HepG2 (cell line): ENCODE measurements around the gene CHMP1B. TPM values are rescaled to one million over a fixed set of nuclear protein-coding genes. Genes with fewer than 3 reads are reported as not detected.

Source experiments
- E2F2 ChIP-seq: sonication (generic); formaldehyde crosslinking; IDR thresholded peaks from 2 replicates; pipeline ENCODE4 v1.4.0; 2020; ENCODE audit warnings: missing genetic modification reagents, borderline replicate concordance
- ELF1 ChIP-seq: sonication (generic); formaldehyde crosslinking; IDR thresholded peaks from 2 replicates; pipeline ENCODE4 v1.4.0; 2020; ENCODE audit warnings: missing genetic modification reagents
- GATAD2A ChIP-seq: IDR thresholded peaks from 2 replicates; pipeline ENCODE4 v1.6.1; 2016
- KLF13 ChIP-seq: sonication (generic); formaldehyde crosslinking; IDR thresholded peaks from 2 replicates; pipeline ENCODE4 v1.4.0; 2020; ENCODE audit warnings: mild to moderate bottlenecking, missing genetic modification reagents
- NR2F1 ChIP-seq, 2 experiments: fragments of 450-650 bp in 1 of 2; formaldehyde crosslinking in 1 of 2; IDR thresholded peaks; 2 replicates each; pipeline versions ENCODE4 v1.5.0 to v1.6.1; 2016 to 2020; ENCODE audit warnings: mild to moderate bottlenecking in 1 of 2, missing compliant biosample characterization in 1 of 2, missing genetic modification reagents in 1 of 2, moderate library complexity in 1 of 2
- PAX8 ChIP-seq: sonication (generic); formaldehyde crosslinking; IDR thresholded peaks from 2 replicates; pipeline ENCODE4 v1.8.0; 2022; ENCODE audit warnings: mild to moderate bottlenecking, missing genetic modification reagents, borderline replicate concordance
- TAF1 ChIP-seq: sonication (generic); formaldehyde crosslinking; IDR thresholded peaks from 2 replicates; pipeline ENCODE4 v1.4.0; 2020; ENCODE audit warnings: missing genetic modification reagents
- ZBTB40 ChIP-seq, 2 experiments: fragments of 450-650 bp in 1 of 2; sonication (generic) in 1 of 2; formaldehyde crosslinking in 1 of 2; IDR thresholded peaks; 2 replicates each; pipeline versions ENCODE4 v1.6.1 to v1.8.0; 2016 to 2022; ENCODE audit warnings: antibody characterized with exemption in 1 of 2, mild to moderate bottlenecking in 1 of 2, missing genetic modification reagents in 1 of 2
- ZKSCAN1 ChIP-seq: fragments of 150-350 bp; IDR thresholded peaks from 2 replicates; pipeline ENCODE4 v1.6.1; 2014; ENCODE audit warnings: low read length
- ZNF3 ChIP-seq: IDR thresholded peaks from 2 replicates; pipeline ENCODE4 v1.7.0; 2017; ENCODE audit warnings: inconsistent platforms
- ZNF678 ChIP-seq: sonication (generic); formaldehyde crosslinking; IDR thresholded peaks from 2 replicates; pipeline ENCODE4 v1.4.0; 2020; ENCODE audit warnings: mild to moderate bottlenecking, missing genetic modification reagents
- ZNF687 ChIP-seq: sonication (generic); formaldehyde crosslinking; IDR thresholded peaks from 2 replicates; pipeline ENCODE4 v1.5.1; 2020; ENCODE audit warnings: mild to moderate bottlenecking, missing genetic modification reagents, moderate library complexity
- ZNF737 ChIP-seq: sonication (generic); formaldehyde crosslinking; IDR thresholded peaks from 2 replicates; pipeline ENCODE4 v1.5.0; 2020; ENCODE audit warnings: missing genetic modification reagents, mild to moderate bottlenecking, borderline replicate concordance
- polyA plus RNA-seq, 8 experiments: library from polyadenylated mRNA; depleted of rRNA in 3 of 8; stranded (reverse) in 7 of 8; unstranded in 1 of 8; fragments of >200 nt; fragmentation: Illumina TruSeq in 4 of 8; extraction: Trizol in 4 of 8; gene quantifications; 2 replicates each; pipeline versions ENCODE4 v1.2.1 to v1.2.3, GENCODE V29; 2011 to 2016; ENCODE audit warnings: low read depth in 4 of 8, missing spikeins in 1 of 8, mixed read lengths in 1 of 8; ENCODE audit not compliant: insufficient read depth in 1 of 8
- total RNA-seq, 5 experiments: library from RNA; depleted of rRNA; stranded (reverse); fragments of >200 nt; fragmentation: Illumina TruSeq; extraction: Trizol; gene quantifications; 2 replicates each; pipeline ENCODE4 v1.2.3, GENCODE V29; 2016; ENCODE audit warnings: low read depth in 1 of 5

Gene CHMP1B
- total and polyA plus RNA-seq, 2 of the 13 experiments (the other 11 are each of a cell fraction or from before 2014, with no cell fraction given), result 18.8 to 20.2 TPM

GRCh38 chr18:11849841-11850634, 1.2 kb upstream of the CHMP1B start (continued):
- TF ChIP-seq TAF1 (CRISPR knock-in tag) (peak; percentile 32; the same call in 1 of the 2 replicates), ZNF678 (CRISPR knock-in tag) (no peak), NR2F1 (CRISPR knock-in tag; IDR thresholded peaks at IDR 0.05) (no peak), PAX8 (CRISPR knock-in tag) (no peak), ZBTB40 (IDR thresholded peaks at IDR 0.05) (no peak), ZBTB40 (CRISPR knock-in tag; IDR thresholded peaks at IDR 0.05) (no peak), KLF13 (CRISPR knock-in tag) (no peak), ZNF687 (CRISPR knock-in tag) (peak; percentile 86), ELF1 (CRISPR knock-in tag) (no peak), ZNF3 (CRISPR knock-in tag) (peak; percentile 65; the same call in 1 of the 2 replicates), ZKSCAN1 (no peak), ZNF737 (CRISPR knock-in tag) (no peak), E2F2 (CRISPR knock-in tag) (no peak), GATAD2A (CRISPR knock-in tag) (peak; percentile 40)
